Lower leg skin (tissue), 3 donors: Measurements from ENCODE around the gene MBLAC1.

ENCODE experiments used
- CTCF ChIP-seq, 3 donors: fragments of 450-650 bp; IDR thresholded peaks; one replicate each; pipeline ENCODE4 v1.5.1; 2016; ENCODE audit warnings: antibody characterized with exemption in 3 of 3, mild to moderate bottlenecking in 3 of 3, moderate library complexity in 2 of 3
- POLR2A ChIP-seq, 2 donors: fragments of 450-650 bp; IDR thresholded peaks; one replicate each; pipeline ENCODE4 v1.6.1; 2016 to 2017; ENCODE audit warnings: antibody characterized with exemption in 2 of 2, mild to moderate bottlenecking in 1 of 2, moderate library complexity in 1 of 2

GRCh38 chr7:100111914-100112313 lies 14.9 kb upstream of the MBLAC1 start:
- TF ChIP-seq CTCF (IDR thresholded peaks at IDR 0.05) = no peak
- no peak for TF ChIP-seq POLR2A (IDR thresholded peaks at IDR 0.05)
